ENCODE measurements around the gene PTGIR.

DNA sequence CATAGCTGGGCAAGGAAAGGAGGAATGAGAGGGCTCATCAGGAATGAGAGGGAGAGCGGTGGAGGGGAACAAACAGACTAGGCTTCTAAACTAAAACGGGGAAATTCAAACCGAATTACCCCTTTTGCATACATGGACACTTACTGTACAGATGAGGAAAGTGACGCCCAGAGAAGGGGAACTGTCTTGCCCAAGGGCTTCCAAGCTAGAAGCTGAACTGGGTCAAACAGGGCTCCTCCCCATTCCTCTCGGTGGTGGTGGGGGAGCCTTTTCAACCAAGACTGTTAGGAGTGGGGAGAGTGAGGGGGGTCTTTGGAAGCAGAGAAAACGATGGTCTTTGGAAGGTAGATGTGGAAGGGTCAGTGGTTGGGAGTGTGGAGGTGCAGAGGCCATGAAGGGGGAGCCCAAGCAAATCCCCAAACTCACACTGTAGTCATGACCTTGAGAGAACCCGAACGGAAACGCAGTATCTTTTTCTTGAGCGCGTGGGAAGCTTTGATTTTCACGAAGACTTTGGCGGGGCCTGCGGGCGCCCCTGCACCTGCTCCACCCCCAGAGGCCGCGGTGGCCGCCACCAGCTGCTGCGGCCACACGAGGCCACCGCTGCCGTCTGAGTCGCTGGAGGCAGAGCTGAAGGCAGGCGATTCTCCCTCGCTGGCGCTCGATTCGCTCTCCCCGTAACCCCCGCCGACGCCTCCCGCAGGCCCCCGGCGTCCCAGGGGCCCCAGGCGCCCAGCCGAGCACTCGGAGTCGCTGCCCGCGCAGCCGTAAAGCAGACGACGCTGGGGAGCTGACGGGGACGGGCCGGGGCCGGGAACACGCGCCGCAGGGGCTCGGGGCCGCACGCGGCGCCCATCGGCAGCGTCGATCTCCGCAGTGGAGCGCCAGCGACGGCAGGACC is 23.4 kb upstream of the PTGIR start:
- TF ChIP-seq, protein P1, sequence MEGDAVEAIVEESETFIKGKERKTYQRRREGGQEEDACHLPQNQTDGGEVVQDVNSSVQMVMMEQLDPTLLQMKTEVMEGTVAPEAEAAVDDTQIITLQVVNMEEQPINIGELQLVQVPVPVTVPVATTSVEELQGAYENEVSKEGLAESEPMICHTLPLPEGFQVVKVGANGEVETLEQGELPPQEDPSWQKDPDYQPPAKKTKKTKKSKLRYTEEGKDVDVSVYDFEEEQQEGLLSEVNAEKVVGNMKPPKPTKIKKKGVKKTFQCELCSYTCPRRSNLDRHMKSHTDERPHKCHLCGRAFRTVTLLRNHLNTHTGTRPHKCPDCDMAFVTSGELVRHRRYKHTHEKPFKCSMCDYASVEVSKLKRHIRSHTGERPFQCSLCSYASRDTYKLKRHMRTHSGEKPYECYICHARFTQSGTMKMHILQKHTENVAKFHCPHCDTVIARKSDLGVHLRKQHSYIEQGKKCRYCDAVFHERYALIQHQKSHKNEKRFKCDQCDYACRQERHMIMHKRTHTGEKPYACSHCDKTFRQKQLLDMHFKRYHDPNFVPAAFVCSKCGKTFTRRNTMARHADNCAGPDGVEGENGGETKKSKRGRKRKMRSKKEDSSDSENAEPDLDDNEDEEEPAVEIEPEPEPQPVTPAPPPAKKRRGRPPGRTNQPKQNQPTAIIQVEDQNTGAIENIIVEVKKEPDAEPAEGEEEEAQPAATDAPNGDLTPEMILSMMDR (IDR thresholded peaks at IDR 0.05; ENCODE audit: low read depth, low read length) = no peak
- TF ChIP-seq POLR2A (IDR thresholded peaks at IDR 0.05; ENCODE audit: extremely low read depth, insufficient read length) = no peak

Data from NB4 (cell line).